HG03139 (cell line): ENCODE results near the gene CAPRIN1.

ENCODE experiments used
- ATAC-seq: cut with Tn5 transposase; IDR thresholded peaks from one replicate; pipeline ENCODE4 v1.9.1; 2021; ENCODE audit not compliant: unreplicated experiment

The CAPRIN1 gene

GRCh38 chr11:34139346-34139745, 87.8 kb downstream of the CAPRIN1 start:
- no peak for ATAC-seq

GRCh38 chr11:34140149-34140548, 88.6 kb downstream of the CAPRIN1 start:
- no peak for ATAC-seq

DNA sequence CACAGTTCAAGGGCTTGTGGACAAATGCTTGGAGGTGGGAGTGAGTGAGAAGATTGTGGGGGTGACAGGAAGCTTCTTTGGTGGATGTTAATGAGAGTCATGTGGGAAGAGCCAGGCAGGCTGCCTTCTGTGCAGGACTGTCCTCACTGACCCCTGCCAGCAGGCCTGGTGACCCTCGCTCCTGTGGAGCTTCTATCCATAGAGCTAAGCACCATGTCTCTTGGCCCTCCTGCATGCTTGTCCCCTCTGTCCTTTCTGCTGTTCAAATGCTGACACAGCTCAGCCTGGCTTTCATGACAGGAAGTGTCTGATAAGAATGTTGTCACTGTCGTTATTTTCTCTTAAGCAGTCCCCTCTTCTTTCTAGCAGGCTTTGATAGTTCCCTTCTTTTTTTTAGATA, 91.5 kb downstream of the CAPRIN1 start:
- no peak for ATAC-seq

DNA sequence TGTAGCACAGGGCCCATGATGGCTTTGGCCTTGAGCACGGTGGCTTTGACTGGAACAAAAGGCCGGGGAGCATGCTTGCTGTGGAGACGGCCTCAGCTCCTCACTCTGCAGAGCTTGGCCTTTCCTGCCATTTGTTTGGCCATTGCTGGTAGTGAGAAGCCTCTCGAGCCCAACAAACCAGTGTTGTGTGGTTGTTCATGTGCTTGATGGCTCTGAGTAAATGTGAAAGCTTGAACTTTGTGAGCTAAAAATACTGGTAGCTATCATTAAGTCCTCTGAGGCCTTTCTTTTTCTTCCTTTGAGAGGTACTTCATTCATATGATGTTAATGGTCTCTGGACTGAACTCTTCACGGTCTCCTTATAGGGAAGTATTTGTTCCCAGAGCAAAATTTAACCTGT, 93.5 kb downstream of the CAPRIN1 start:
- ATAC-seq = no peak

GRCh38 chr11:34145847-34146381, 94.4 kb downstream of the CAPRIN1 start:
- ATAC-seq = no peak

DNA sequence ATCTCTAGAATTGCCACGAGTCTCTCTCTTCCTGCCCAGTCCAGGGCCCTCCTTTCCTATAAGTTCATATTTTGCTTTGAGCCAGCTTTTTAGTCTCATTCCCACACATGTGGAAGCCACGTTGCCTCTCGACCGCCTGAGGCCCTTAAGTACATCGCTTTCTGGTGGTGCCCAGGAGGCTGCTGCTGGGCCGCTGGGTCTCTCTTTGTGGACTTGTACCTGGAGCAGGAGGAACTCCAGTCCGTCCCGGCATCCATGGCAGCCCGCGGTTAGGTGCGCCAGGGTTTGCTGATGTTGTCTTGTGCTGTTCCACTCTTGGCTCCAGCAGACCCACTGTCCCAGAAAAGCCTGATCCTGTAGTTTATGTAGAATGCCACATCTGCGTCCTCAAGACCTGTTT, 94.9 kb downstream of the CAPRIN1 start:
- no peak for ATAC-seq

DNA sequence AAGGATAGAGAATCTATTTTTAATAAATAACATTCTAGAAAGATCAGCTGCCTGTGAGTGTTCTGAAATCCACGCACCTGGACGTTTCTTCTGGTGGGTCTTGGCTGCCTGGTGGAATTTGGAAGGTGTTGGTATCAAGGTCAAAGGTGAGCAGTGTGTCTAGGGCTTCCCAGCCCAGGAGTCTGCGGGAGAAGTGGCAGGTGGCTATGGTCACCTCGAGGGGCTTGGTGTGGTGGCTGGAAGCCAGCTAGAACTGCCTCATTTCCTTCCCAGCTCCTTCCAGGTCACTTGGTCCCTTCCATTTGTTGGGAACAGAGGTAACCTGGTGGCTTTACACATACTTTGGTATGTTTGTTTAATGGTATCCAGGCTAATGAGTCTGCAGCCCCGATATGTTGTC, 95.3 kb downstream of the CAPRIN1 start:
- no peak for ATAC-seq

GRCh38 chr11:34147581-34147980, 96.0 kb downstream of the CAPRIN1 start:
- ATAC-seq = no peak

GRCh38 chr11:34148504-34149165, 97.1 kb downstream of the CAPRIN1 start:
- no peak for ATAC-seq

DNA sequence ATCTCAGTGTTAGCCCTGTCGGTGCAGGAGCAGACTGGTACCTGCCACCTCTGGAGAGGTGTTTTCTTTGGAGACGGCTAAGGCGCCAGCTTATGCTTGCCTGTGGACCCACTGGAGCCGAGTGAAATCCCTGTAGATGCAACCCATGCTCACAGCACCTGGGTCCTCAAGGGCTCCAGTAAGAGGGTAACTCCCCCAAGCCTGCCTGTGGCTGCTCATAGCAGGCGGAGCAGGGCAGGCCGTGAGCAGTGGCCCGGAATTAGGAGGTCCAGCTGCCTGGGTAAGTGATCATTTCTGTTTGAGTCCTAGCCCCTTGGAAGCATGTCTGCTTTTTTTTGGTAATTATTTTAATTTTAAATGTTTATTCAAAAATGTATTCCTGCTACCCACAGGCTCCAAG, 97.7 kb downstream of the CAPRIN1 start:
- no peak for ATAC-seq

DNA sequence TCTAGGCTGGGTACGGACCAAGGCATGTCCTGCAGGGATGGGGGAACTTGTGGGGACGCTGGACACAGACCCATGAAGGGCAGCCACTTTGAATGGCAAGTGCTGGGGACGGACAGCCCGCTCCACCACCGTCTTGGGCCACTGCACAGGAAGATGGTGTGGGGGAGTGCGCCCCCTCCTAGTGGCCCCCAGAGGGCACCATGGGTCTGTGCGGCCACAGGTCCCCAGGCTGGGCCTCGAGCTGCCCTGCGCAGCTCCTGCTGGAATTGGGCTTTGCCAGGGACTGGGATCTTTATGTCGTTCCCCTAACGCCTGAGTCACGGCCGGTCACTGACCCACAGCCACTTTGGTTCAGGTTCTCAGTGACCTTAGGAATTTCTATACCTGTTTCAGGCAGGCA, 98.3 kb downstream of the CAPRIN1 start:
- no peak for ATAC-seq

DNA sequence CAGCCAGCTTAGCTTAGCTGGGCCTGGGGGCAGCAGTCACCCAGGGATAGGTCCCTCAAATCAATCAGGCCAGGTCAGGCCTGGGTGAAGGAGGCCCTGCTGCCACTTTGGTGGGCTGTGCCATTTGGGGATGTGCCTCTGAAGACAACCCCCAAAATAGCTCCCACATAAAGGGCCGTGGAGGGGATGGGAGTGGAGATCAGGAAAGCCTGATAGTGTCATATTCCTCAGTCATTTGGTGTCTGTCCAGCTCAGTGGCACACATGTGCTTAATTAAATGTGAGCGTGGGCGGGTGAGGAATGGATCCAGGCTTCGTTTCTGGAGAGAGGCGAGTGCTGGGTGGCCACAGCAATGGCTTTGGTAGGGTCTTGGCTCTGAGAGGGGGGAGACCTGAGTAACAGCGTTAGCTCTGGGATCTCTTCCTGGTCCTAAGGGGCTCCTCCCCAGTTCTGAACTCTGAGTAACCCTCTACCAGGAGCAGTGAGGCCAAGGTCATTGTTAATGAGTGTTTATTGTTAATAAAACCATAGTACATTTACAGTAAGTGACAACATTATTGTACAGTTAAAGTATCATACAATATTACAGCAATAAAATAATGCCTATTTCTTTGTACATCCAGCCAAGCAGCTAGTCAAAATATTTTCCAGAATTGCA, 99.1 kb downstream of the CAPRIN1 start:
- no peak for ATAC-seq
